NCI-H2081 (cell line): ENCODE results near the gene PPT1.

ENCODE experiments used
- DNase-seq, 2 experiments: peaks; one replicate each; lab custom pipeline; 2025; lab: John Stamatoyannopoulos, UW

The PPT1 gene

GRCh38 chr1:40092706-40093639, 4.1 kb downstream of the PPT1 start:
- DNase-seq = no peak

GRCh38 chr1:40092241-40092640, 4.8 kb downstream of the PPT1 start:
- no peak for DNase-seq

GRCh38 chr1:40090652-40091355, 6.2 kb downstream of the PPT1 start:
- no peak for DNase-seq

GRCh38 chr1:40084750-40085149, 12.3 kb downstream of the PPT1 start:
- peak; percentile 29 to 46 for DNase-seq

- no peak for DNase-seq
Measured at GRCh38 chr1:40081871-40082270, 15.2 kb downstream of the PPT1 start.

- DNase-seq = no peak
Measured at GRCh38 chr1:40079774-40080400, 17.2 kb downstream of the PPT1 start.

- DNase-seq = peak; percentile 59 to 68
Measured at GRCh38 chr1:40078512-40079333, 18.3 kb downstream of the PPT1 start.

GRCh38 chr1:40076895-40077312, 20.1 kb downstream of the PPT1 start:
- no peak for DNase-seq

GRCh38 chr1:40075266-40075665, 21.8 kb downstream of the PPT1 start:
- no peak for DNase-seq

GRCh38 chr1:40073062-40073461, 24.0 kb downstream of the PPT1 start:
- DNase-seq = no peak

GRCh38 chr1:40072142-40072541, 24.9 kb downstream of the PPT1 start:
- DNase-seq = no peak

GRCh38 chr1:40067851-40068250, 29.2 kb downstream of the PPT1 start:
- DNase-seq = no peak

GRCh38 chr1:40067023-40067422, 30.0 kb downstream of the PPT1 start:
- DNase-seq = no peak

GRCh38 chr1:40064797-40065499, 32.1 kb downstream of the PPT1 start:
- no peak for DNase-seq

GRCh38 chr1:40059960-40060750, 36.9 kb downstream of the PPT1 start:
- DNase-seq = no peak

GRCh38 chr1:40059338-40059959, 37.6 kb downstream of the PPT1 start:
- DNase-seq = peak in 1 of 2 experiments; percentile 43

GRCh38 chr1:40058453-40059337, 38.4 kb downstream of the PPT1 start:
- no peak for DNase-seq

GRCh38 chr1:40058097-40058452, 39.0 kb downstream of the PPT1 start:
- no peak for DNase-seq
